CD4-positive, alpha-beta T cell treated with Interleukin-15 for 4 hours (primary cell): ENCODE results near the gene SLC16A13.
"Not testable (repeated sequence)": the region's sequence is repeated elsewhere in the genome, so short reads cannot be mapped to it uniquely, and the experiment has no call there.

Experiments used
- DNase-seq: peaks from one replicate; pipeline ENCODE4 v3.0.0-alpha.2; 2020; ENCODE audit warnings: low spot score

The SLC16A13 gene

GRCh38 chr17:7029659-7030058 is 6.2 kb upstream of the SLC16A13 start:
- DNase-seq: peak; percentile 46

DNA sequence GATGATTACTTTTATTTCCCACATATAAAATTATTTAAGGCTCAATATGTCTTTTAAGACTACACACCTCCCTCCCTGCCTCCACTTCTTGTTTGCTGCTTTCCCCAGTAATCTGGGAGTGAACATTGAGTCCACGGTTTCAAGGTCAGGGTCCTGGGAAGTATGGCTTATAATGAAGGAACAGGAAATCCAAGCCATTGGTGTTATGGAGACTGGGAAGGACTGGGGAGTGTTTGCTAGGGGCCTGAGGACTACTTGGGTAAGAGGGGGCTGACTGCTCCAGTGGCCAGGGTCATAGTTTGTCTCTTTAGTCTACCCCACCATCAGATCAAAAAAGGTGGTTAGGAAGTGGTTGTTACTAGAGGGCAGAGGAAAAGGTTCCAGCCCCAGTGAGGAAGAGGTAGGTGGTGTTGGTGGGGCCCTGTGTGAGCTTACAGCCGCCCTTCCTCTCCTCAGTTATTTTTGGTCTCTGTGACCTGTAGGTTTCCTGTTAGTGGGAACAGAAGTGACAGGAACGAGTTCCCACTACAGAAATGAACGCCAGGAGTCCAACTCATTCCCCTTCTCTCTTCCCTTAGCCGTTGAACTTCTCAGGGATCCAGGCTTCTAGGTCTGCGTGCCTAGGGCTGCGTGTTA is 742 bp upstream of the SLC16A13 start:
- peak; percentile 55 for DNase-seq

DNA sequence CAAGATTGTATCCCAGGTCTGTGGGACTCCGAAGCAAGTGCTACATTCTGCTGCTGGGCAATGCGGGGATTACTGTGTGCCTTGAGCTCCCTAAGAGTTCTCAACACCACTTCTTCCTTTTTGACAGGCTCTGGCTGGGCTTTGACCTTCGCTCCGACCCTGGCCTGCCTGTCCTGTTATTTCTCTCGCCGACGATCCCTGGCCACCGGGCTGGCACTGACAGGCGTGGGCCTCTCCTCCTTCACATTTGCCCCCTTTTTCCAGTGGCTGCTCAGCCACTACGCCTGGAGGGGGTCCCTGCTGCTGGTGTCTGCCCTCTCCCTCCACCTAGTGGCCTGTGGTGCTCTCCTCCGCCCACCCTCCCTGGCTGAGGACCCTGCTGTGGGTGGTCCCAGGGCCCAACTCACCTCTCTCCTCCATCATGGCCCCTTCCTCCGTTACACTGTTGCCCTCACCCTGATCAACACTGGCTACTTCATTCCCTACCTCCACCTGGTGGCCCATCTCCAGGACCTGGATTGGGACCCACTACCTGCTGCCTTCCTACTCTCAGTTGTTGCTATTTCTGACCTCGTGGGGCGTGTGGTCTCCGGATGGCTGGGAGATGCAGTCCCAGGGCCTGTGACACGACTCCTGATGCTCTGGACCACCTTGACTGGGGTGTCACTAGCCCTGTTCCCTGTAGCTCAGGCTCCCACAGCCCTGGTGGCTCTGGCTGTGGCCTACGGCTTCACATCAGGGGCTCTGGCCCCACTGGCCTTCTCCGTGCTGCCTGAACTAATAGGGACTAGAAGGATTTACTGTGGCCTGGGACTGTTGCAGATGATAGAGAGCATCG is 2.4 kb downstream of the SLC16A13 start:
- DNase-seq: no peak

DNA sequence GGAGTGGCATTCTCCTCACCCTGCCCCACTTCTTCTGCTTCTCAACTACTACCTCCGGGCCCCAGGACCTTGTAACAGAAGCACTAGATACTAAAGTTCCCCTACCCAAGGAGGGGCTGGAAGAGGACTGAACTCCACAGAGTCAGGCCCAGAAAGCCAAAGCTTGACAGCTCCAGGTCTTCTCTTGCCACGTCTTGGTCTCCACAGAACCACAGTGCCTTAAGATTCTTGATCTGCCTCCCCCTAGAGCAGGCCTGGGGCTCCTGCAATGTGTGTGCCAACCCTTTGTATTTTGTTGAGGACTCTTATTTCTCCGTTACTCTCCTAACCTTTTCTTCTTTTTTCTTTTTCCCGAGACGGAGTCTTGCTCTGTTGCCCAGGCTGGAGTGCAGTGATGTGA is 4.0 kb downstream of the SLC16A13 start:
- no peak for DNase-seq

- no peak for DNase-seq
These were observed 6.0 kb downstream of the SLC16A13 start for GRCh38 chr17:7041607-7042500.

GRCh38 chr17:7042501-7043181 is 6.8 kb downstream of the SLC16A13 start:
- peak; percentile 29 for DNase-seq

DNA sequence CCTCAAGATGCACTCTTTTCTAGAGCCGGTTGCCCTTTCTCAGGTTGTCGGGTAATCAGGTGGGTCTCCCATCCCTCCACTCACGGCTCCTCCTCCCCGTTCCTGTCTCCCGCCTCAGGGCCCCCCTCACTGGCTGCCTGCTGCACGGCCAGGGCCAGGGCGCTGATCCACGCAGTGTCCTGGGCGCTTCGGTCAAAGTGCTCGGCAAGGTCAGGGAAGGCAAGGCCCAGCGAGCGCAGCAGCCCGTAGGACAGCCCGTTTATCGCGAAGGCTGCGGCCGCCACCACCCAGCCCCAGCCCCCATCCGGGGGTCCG is 7.3 kb downstream of the SLC16A13 start:
- no peak for DNase-seq

DNA sequence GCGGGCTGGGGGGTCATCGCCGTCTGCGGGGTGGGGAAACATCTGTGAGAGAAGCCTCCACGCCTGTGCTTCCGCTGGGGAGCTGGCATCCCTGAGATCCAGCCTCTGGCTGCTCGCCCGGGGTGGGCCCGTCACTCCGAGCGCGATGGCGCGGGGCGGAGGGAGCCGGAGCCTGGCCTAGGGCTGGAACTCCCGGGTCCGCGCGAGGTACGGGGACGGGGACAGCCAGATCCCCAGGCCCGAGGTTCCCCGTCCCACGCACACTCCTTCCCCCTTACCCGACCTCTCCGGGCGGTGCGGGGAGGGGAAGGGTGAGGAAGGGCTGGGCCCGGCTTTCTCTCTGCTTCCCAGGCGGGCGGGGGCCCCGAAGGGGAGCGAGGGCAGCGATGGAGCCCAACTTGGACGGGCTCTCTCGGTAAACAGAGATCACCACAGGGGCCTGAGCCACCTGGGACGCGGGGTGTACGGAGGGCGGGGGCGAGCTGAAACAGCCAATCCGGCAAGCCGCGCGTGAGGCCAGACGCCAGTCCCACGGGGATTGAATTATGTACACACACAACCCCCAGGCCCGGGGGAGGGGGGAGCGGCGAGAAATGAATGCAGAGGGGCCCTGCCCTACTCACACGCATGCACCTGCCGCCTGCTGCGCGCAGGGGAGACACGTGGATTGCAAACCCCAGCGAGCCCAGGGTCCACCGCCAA is 7.8 kb downstream of the SLC16A13 start, which contains the start of gene SLC16A11:
TSS of gene SLC16A11 (minus strand) at position 596 of the 702 bp plus-strand sequence. CDS start at position 17, 579 bp downstream.
- no peak for DNase-seq

GRCh38 chr17:7045492-7046126 is 9.8 kb downstream of the SLC16A13 start:
- DNase-seq: peak; percentile 83

DNA sequence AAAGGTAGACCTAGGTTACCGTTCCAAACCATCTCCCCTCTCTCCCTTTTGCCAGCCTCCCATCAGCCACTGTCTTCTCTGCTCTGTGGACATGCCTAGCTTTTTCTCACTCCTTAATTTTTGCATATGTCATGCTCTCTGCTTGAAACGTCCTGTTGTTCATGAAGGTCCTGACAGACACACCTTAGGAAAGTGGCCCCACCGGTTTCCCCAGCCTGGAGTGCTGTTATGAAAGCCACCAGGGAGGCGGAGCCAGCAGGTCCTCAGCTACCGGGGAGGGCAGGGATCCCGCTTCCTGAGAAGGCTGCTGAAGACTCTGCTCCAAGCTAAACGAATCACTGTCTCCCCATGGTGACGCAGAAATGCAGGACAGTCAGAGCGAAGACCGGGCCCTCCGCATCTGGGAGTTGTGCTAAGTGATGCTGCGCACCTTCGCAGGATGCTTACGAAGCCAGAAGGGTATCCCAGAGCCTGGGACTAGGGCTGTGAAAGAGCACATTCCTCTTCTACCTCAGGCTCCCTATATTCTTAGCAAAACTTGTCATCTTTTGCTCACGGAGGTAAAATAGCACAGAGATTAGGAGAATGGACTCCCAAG is 10.4 kb downstream of the SLC16A13 start:
- DNase-seq: peak; percentile 36

- DNase-seq: peak; percentile 87
These were observed 11.0 kb downstream of the SLC16A13 start for GRCh38 chr17:7046725-7047397.

GRCh38 chr17:7047566-7047965 is 11.8 kb downstream of the SLC16A13 start:
- DNase-seq: peak; percentile 25

DNA sequence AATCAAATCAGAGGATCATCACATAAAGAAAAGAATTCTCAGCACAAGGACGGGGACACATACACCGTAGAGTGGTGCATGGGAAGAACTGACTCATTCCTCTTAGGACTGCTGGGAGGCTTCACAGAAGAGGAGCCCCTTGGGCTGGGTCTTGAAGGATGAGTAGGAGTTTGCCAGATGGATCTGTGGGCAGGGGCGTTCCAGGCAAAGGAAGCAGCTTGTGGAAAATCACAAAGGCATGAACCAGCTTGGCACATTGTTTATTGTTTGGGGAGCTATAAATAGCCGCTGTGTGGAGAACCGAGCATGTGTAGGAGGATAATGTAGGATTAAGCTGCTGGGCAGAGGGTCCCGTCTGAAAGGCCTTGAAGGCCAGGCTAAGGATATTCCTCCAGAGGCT is 13.2 kb downstream of the SLC16A13 start:
- DNase-seq: no peak

DNA sequence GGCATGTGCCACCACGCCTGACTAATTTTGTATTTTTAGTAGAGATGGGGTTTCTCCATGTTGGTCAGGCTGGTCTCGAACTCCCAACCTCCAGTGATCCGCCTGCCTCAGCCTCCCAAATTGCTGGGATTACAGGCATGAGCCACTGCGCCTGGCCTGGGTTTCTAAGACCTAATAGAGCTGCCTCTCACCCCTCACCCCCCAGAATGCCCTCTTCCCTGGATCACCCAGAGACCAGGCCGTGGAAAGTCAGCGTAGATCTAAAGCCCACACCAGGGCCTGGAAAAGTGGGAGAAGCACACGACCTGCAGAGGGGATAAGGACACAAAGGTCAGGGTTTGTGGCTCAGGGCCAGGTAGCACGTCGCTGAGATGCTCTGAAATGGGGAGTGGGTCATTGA is 14.8 kb downstream of the SLC16A13 start:
- DNase-seq: not testable (repeated sequence)

DNA sequence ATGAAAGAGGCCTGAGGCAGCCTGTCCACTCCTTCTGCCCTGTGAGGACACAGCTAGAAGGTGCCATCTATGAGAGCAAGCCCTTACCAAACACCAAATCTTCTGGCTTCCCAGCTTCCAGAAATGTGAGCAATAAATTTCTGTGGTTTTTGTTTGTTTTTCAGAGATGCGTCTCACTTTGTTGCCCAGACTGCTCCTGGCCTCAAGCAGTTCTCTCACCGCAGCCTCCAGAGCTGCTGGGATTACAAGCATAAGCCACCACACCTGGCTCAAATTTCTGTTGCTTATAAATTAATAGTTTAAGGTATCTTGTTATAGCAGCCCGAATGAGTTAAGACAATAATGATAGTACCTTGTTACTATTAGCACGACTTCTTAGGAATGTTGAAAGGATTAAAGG is 20.6 kb downstream of the SLC16A13 start:
- no peak for DNase-seq

DNA sequence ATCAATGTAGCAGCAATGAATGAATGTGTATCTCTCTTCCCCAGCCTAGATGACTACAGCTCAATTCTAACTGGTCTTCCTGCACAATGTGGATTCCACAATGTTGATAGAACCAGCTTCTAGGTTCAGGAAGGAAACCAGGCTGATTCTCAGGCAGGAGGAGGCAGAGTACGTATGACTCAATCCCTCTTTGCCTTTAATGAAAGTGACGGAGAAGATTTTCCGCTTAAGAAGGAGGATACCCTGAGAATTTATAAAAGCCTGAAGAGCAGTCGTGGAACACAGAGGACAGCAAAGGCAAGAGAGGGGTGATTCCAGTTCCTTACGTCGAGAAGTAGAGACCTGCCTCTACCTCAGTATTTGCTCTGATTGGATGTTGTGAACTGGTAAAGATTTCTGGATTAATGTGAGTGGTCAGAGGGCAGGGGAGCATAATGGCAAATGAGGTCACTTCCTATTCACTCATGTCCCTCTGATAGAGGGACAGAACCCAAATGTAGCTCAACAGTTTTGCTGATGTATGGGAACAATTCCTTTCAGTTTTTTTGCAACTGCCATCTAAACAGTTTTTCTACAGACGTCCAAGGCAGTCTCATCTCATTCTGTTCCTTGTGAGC is 23.1 kb downstream of the SLC16A13 start:
- DNase-seq: no peak

- no peak for DNase-seq
These were observed 24.5 kb downstream of the SLC16A13 start for GRCh38 chr17:7060165-7060891.

DNA sequence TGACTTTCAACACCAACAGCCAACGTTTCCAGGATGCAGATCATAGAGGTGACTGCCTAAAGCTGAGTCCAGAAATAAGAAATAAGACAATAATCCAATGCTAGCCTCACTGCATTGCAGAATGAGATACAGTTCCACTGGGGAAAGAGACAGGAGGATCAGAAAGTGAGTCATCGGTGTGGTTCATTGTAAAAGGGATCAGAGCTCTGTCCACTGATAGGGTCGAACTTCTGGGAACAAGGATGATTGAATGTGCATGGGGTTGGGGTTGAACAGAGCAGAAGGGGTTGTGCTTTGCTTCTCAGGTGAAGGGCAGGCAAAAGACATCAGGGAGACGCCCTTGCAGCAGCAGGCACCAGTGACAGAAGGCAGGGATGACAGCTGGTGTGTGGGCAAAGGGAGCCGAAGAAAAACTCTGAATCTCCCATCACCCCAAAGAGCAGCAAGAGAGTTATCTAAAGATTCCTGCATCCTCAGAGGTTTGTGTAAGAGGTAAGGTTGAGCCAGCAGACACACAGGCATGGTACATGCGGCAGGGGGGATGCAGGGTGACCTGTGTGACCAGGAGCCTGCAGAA is 27.8 kb downstream of the SLC16A13 start:
- DNase-seq: no peak
